ENCODE measurements around the gene TYW1.

The TYW1 gene

GRCh38 chr7:66953044-66953427, 43.6 kb upstream of the TYW1 start:
- no peak for TF ChIP-seq SIN3A (IDR thresholded peaks at IDR 0.05; ENCODE audit: borderline replicate concordance, insufficient read depth, low read length)
- no peak for TF ChIP-seq FOXP2 (optimal IDR thresholded peaks at IDR 0.05; ENCODE audit: borderline replicate concordance, extremely low read depth, extremely low read length, insufficient read depth)
- no peak for TF ChIP-seq REST (IDR thresholded peaks at IDR 0.05; ENCODE audit: insufficient read depth in 1 of 2, low read depth in 2 of 2, low read length in 2 of 2)
- no peak for TF ChIP-seq POLR2AphosphoS5 (IDR thresholded peaks at IDR 0.05; ENCODE audit: low read depth, low read length)
- no peak for TF ChIP-seq TAF1 (IDR thresholded peaks at IDR 0.05; ENCODE audit: borderline replicate concordance, insufficient read depth, low read length)

GRCh38 chr7:66957595-66958290, 38.9 kb upstream of the TYW1 start:
- TF ChIP-seq TAF1 (IDR thresholded peaks at IDR 0.05; ENCODE audit: borderline replicate concordance, insufficient read depth, low read length) (no peak), FOXP2 (optimal IDR thresholded peaks at IDR 0.05; ENCODE audit: borderline replicate concordance, extremely low read depth, extremely low read length, insufficient read depth) (no peak), REST (IDR thresholded peaks at IDR 0.05; ENCODE audit: insufficient read depth in 1 of 2, low read depth in 2 of 2, low read length in 2 of 2) (no peak), SIN3A (IDR thresholded peaks at IDR 0.05; ENCODE audit: borderline replicate concordance, insufficient read depth, low read length) (no peak), POLR2AphosphoS5 (IDR thresholded peaks at IDR 0.05; ENCODE audit: low read depth, low read length) (no peak)

- TF ChIP-seq REST (IDR thresholded peaks at IDR 0.05; ENCODE audit: insufficient read depth in 1 of 2, low read depth in 2 of 2, low read length in 2 of 2) (no peak), TAF1 (IDR thresholded peaks at IDR 0.05; ENCODE audit: borderline replicate concordance, insufficient read depth, low read length) (no peak), POLR2AphosphoS5 (IDR thresholded peaks at IDR 0.05; ENCODE audit: low read depth, low read length) (no peak), FOXP2 (optimal IDR thresholded peaks at IDR 0.05; ENCODE audit: borderline replicate concordance, extremely low read depth, extremely low read length, insufficient read depth) (no peak), SIN3A (IDR thresholded peaks at IDR 0.05; ENCODE audit: borderline replicate concordance, insufficient read depth, low read length) (no peak)
These were observed 37.9 kb upstream of the TYW1 start for GRCh38 chr7:66958538-66959350.

GRCh38 chr7:66960192-66960591, 36.4 kb upstream of the TYW1 start:
- TF ChIP-seq POLR2AphosphoS5 (IDR thresholded peaks at IDR 0.05; ENCODE audit: low read depth, low read length) (no peak), TAF1 (IDR thresholded peaks at IDR 0.05; ENCODE audit: borderline replicate concordance, insufficient read depth, low read length) (no peak), FOXP2 (optimal IDR thresholded peaks at IDR 0.05; ENCODE audit: borderline replicate concordance, extremely low read depth, extremely low read length, insufficient read depth) (no peak), SIN3A (IDR thresholded peaks at IDR 0.05; ENCODE audit: borderline replicate concordance, insufficient read depth, low read length) (no peak), REST (IDR thresholded peaks at IDR 0.05; ENCODE audit: insufficient read depth in 1 of 2, low read depth in 2 of 2, low read length in 2 of 2) (no peak)
